GM13977 (cell line): ENCODE results near the gene FAM185A.

Source experiments
- DNase-seq: peaks from one replicate; pipeline ENCODE4 v3.0.0; 2012; ENCODE audit warnings: low spot score
- in situ Hi-C: fragments of 300-500 bp; cut with MboI; formaldehyde crosslinking; loops from one replicate; pipeline ENCODE4 v1.12.0; 2022; ENCODE audit warnings: low sequenced_read_pairs, low pct_unique_long_range_greater_than_20kb, mixed read lengths, inconsistent platforms; ENCODE audit not compliant: unreplicated experiment
- TF ChIP-seq, protein P1 (sequence below): IDR thresholded peaks from 2 replicates; pipeline ENCODE4 v1.5.1; 2012; ENCODE audit warnings: mild to moderate bottlenecking, control low read depth; ENCODE audit not compliant: insufficient read depth; ENCODE audit errors: extremely low read depth, missing control alignments

The FAM185A gene

DNA sequence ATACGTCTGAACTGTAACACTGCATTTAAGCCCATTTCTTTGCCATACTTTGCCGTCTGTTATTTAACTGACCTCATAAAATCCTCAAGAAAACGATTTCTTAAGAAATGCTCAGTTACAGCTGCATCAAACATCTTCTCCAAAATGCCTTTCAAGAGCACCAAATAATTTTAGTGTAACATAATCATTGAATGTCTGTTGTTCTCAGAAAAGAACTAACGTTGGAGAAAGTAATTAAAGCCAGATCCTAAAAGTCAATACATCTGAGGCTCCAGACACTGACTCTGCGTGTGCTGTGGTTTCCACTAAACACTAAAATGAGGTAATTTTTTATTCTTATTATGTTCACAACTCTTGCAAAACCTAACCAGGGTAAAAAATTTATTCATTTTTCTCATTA, 100.3 kb downstream of the FAM185A start:
- DNase-seq = no peak
- in situ Hi-C loops = no loop called here
- TF ChIP-seq, protein P1, sequence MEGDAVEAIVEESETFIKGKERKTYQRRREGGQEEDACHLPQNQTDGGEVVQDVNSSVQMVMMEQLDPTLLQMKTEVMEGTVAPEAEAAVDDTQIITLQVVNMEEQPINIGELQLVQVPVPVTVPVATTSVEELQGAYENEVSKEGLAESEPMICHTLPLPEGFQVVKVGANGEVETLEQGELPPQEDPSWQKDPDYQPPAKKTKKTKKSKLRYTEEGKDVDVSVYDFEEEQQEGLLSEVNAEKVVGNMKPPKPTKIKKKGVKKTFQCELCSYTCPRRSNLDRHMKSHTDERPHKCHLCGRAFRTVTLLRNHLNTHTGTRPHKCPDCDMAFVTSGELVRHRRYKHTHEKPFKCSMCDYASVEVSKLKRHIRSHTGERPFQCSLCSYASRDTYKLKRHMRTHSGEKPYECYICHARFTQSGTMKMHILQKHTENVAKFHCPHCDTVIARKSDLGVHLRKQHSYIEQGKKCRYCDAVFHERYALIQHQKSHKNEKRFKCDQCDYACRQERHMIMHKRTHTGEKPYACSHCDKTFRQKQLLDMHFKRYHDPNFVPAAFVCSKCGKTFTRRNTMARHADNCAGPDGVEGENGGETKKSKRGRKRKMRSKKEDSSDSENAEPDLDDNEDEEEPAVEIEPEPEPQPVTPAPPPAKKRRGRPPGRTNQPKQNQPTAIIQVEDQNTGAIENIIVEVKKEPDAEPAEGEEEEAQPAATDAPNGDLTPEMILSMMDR = no peak

DNA sequence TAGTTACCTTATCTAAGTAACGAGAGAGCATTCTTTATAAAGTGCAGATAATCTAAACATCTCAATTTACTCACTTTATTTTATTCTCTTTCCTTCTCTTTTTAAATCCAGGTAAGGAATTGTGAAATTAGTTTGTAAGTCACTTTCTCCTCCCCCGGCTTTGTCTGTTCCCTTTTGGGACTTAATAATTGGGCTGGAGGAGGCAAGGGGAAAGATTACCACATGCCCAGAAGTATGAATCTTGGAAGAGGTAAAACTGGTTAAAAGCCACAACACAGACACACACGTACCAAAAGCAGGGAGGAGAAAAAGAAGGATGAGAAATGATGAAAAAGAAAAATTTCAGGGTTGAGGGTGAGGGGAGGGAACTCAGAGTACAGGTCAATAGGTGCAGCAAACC, 100.7 kb downstream of the FAM185A start:
- TF ChIP-seq, protein P1 = no peak
- in situ Hi-C loops = no loop called here
- no peak for DNase-seq

DNA sequence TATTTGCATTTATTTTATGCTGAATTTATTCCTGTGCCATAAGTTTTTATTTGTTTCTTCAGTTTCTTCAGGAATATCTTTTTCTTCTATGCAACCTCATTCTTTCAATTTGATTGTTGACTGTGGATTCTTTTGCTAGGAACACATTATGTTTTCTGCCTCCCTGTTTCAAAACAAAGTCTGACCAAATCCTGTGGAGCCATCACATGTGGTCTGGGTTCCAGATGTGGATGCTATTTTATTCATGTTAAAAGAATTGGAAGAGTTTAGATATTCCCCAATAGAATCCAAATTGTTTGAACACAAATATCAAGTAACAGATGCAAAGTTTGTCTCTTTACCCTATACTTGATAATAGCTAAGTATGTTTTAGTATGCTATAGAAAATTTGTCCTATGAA, 107.2 kb downstream of the FAM185A start:
- DNase-seq = no peak
- TF ChIP-seq, protein P1 = no peak
- in situ Hi-C loops = no loop called here
